HG03342 (cell line): ENCODE results near the gene TACC2.

Source experiments
- ATAC-seq: cut with Tn5 transposase; IDR thresholded peaks from one replicate; pipeline ENCODE4 v1.9.1; 2021; ENCODE audit warnings: mild to moderate bottlenecking, moderate library complexity; ENCODE audit not compliant: unreplicated experiment

TACC2 gene

GRCh38 chr10:122243550-122243949, 254.6 kb downstream of the TACC2 start:
- no peak for ATAC-seq

DNA sequence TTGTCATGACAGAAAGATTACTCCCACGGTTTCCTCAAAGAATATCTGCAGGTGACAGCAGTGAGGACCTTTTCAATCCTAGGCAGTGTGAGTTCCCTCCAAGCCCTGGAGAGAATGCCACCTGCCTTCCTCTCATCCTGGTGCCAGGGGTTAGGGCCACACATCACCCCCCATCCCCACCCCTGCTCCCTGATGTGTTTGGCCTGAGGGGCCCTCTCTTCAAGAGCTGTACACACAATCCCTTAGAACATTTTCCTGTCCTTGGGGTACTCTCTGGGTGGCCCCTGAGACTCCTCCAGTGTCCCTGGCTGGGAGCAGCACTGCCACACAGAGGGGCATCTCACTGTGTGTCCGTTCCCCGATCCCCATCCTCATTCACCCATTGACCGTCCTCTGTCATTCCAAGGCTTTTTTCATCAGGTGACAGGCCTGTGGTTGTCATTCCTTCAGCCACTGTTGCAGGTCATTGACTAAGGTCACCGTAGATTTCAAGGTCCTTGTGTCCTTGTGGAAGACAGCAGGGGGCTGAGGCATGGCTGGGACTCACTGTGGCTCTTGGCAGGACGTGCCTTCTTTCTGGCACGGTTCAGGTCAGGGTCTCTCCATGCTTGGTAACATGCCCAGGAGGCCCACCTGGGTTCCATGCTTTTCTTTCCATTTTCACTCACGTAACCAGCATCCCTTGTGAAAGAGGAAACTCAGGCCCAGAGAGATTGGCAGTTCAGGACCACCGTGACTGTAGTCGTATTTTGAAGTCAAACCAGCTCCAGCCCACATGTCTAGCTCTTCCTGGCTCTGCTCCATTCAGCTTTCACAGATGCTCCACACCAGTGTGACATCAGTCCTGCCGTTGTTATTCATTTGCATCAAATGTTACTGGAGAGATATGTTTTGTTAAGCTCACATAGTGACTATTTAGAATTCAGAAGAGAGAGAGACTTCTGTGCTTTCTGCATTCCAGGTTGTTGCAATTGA, 255.3 kb downstream of the TACC2 start:
- ATAC-seq, result no peak

- no peak for ATAC-seq
Measured at GRCh38 chr10:122245136-122245535, 256.2 kb downstream of the TACC2 start.

DNA sequence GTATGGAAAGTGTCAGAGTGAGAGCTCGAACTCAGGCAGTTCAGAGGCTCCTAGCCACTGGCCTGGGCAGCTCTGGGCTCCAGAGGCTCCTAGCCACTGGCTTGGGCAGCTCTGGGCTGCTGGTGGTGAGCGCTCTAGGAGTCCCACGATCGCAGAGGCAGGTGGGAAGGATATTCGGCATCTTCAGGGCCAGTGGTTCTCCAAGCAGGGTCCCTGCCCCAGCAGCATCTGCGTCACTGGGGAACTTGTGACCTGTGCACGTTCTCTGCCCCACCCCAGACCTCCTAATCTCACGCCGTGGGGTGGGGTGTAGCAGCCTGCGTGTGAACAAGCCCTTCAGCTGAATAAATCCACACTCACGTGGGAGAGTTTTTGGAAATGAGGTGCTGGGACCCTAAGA, 256.9 kb downstream of the TACC2 start:
- ATAC-seq, result no peak

- no peak for ATAC-seq
Measured at GRCh38 chr10:122246830-122247520, 258.0 kb downstream of the TACC2 start.

GRCh38 chr10:122248356-122249302, 259.7 kb downstream of the TACC2 start:
- no peak for ATAC-seq

DNA sequence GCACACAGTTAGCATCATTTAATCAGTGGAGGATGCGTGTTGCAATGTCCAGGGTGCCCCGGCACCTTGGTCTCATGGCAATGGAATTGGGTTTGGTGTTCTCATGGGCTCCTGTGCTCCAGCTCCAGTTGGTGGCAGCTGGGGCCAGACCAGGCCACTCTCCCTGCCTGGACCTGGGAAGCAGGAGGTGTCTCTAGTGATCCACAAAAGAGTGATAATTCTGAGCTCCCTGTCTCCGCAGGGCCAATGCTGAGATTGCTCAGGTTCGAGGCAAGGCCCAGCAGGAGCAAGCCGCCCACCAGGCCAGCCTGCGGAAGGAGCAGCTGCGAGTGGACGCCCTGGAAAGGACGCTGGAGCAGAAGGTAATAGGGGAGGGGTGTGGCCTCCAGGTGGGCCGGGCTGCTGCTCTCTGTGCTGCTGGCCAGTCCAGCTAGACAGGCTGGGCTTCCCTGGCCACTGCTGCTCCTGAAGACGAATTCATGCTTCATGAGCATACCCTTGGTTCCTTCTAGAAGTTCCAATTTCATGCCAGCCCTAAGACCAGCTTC, 260.4 kb downstream of the TACC2 start:
- ATAC-seq, result no peak

- no peak for ATAC-seq
Measured at GRCh38 chr10:122249991-122250750, 261.2 kb downstream of the TACC2 start.

GRCh38 chr10:122251459-122252255, 262.7 kb downstream of the TACC2 start:
- ATAC-seq, result no peak

GRCh38 chr10:122252805-122253204, 263.8 kb downstream of the TACC2 start:
- ATAC-seq, result no peak

DNA sequence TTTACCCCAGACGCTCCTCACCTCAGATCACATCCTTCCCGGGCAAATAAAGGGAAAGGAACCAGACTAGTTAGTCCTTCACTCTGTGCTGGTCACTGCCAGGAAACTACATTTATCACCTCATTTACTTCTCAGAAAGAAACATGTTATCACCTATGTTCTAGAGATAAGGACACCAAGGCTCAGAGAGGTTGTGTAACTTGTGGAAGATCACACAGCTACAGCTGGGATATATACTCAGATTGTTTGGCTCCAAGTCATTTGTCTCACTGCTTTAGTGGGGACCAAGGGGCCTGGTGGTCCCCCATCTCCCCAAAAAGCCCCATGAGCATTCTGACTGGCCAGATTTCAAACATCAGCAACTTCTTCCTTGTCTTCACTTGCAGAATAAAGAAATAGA, 264.6 kb downstream of the TACC2 start:
- ATAC-seq, result no peak

GRCh38 chr10:122254831-122255230, 265.9 kb downstream of the TACC2 start:
- ATAC-seq, result no peak

GRCh38 chr10:122255509-122256301, 266.7 kb downstream of the TACC2 start:
- no peak for ATAC-seq

- no peak for ATAC-seq
Measured at GRCh38 chr10:122257041-122257440, 268.1 kb downstream of the TACC2 start.

GRCh38 chr10:122258136-122259074, 269.4 kb downstream of the TACC2 start:
- ATAC-seq, result no peak

- ATAC-seq, result no peak
Measured at GRCh38 chr10:122259075-122259466, 270.1 kb downstream of the TACC2 start.

GRCh38 chr10:122261584-122261983, 272.6 kb downstream of the TACC2 start:
- no peak for ATAC-seq
